ENCODE data around the gene STK16.
"Not testable (repeated sequence)": the region's sequence is repeated elsewhere in the genome, so short reads cannot be mapped to it uniquely, and the experiment has no call there.

The STK16 gene

GRCh38 chr2:219258942-219259341, 13.7 kb downstream of the STK16 start:
- H3K36me3 ChIP-seq (ENCODE audit: control insufficient read depth, insufficient read depth, low read length); H2BK120ac ChIP-seq (ENCODE audit: low read depth, low read length); H4K5ac ChIP-seq (ENCODE audit: low read length); H3K4me3 ChIP-seq (ENCODE audit: low read length); H4K8ac ChIP-seq (ENCODE audit: low read depth, low read length); H3K27ac ChIP-seq (ENCODE audit: low read depth, low read length); H2AK5ac ChIP-seq (ENCODE audit: low read length); H2BK15ac ChIP-seq (replicated peaks; ENCODE audit: low read depth); H3K4ac ChIP-seq (ENCODE audit: low read depth, low read length); H3K9ac ChIP-seq (ENCODE audit: low read length); H3K4me1 ChIP-seq (ENCODE audit: control insufficient read depth, low read depth, low read length); H3K79me2 ChIP-seq (ENCODE audit: control insufficient read depth, insufficient read depth, low read length); H3K56ac ChIP-seq (ENCODE audit: low read length); H3K79me1 ChIP-seq (ENCODE audit: low read length); DNase-seq; H2BK5ac ChIP-seq (ENCODE audit: low read length); H3K18ac ChIP-seq (ENCODE audit: low read length); H3K4me2 ChIP-seq (ENCODE audit: low read length); H3K23ac ChIP-seq (ENCODE audit: low read length): not testable (repeated sequence)
- H3K27me3 ChIP-seq (ENCODE audit: insufficient read depth, low read length, poor library complexity) = peaks cover 16% of the 10 kb centered on the region
- no CpG with 5 or more reads among the region's 10 CpGs for WGBS (ENCODE audit: extremely low coverage, insufficient coverage, low lambda C conversion rate)

- no CpG with 5 or more reads among the region's 5 CpGs for WGBS (ENCODE audit: extremely low coverage, insufficient coverage, low lambda C conversion rate)
- Histone ChIP-seq H3K4ac (ENCODE audit: low read depth, low read length) (no peak overlapping the region), H3K23ac (ENCODE audit: low read length) (no peak overlapping the region), H3K56ac (ENCODE audit: low read length) (no peak overlapping the region), H3K9ac (ENCODE audit: low read length) (no peak overlapping the region), H4K8ac (ENCODE audit: low read depth, low read length) (no peak overlapping the region), H3K4me2 (ENCODE audit: low read length) (no peak overlapping the region), H4K5ac (ENCODE audit: low read length) (no peak overlapping the region), H3K27me3 (ENCODE audit: insufficient read depth, low read length, poor library complexity) (peaks cover under 1% of the 10 kb centered on the region), H2AK5ac (ENCODE audit: low read length) (no peak overlapping the region), H3K4me1 (ENCODE audit: control insufficient read depth, low read depth, low read length) (no peaks in the 10 kb centered on the region), H3K36me3 (ENCODE audit: control insufficient read depth, insufficient read depth, low read length) (no peaks in the 10 kb centered on the region), H2BK5ac (ENCODE audit: low read length) (no peak overlapping the region), H3K4me3 (ENCODE audit: low read length) (no peak overlapping the region), H3K18ac (ENCODE audit: low read length) (no peak overlapping the region), H2BK15ac (replicated peaks; ENCODE audit: low read depth) (no peak overlapping the region), H2BK120ac (ENCODE audit: low read depth, low read length) (no peak overlapping the region), H3K79me1 (ENCODE audit: low read length) (no peaks in the 10 kb centered on the region), H3K79me2 (ENCODE audit: control insufficient read depth, insufficient read depth, low read length) (no peaks in the 10 kb centered on the region), H3K27ac (ENCODE audit: low read depth, low read length) (no peak overlapping the region)
- DNase-seq = no peak
Observed at GRCh38 chr2:219261024-219261855, 16.0 kb downstream of the STK16 start.

- no peak overlapping the region for H4K8ac ChIP-seq (ENCODE audit: low read depth, low read length)
- H3K9ac ChIP-seq (ENCODE audit: low read length) = no peak overlapping the region
- DNase-seq = no peak
- H3K4ac ChIP-seq (ENCODE audit: low read depth, low read length) = no peak overlapping the region
- no peak overlapping the region for H3K23ac ChIP-seq (ENCODE audit: low read length)
- H2AK5ac ChIP-seq (ENCODE audit: low read length) = no peak overlapping the region
- H3K4me2 ChIP-seq (ENCODE audit: low read length) = no peak overlapping the region
- no peaks in the 10 kb centered on the region for H3K4me1 ChIP-seq (ENCODE audit: control insufficient read depth, low read depth, low read length)
- no peak overlapping the region for H3K27ac ChIP-seq (ENCODE audit: low read depth, low read length)
- no peak overlapping the region for H2BK15ac ChIP-seq (replicated peaks; ENCODE audit: low read depth)
- no peaks in the 10 kb centered on the region for H3K79me1 ChIP-seq (ENCODE audit: low read length)
- H2BK5ac ChIP-seq (ENCODE audit: low read length) = no peak overlapping the region
- H3K4me3 ChIP-seq (ENCODE audit: low read length) = no peak overlapping the region
- no peaks in the 10 kb centered on the region for H3K27me3 ChIP-seq (ENCODE audit: insufficient read depth, low read length, poor library complexity)
- H2BK120ac ChIP-seq (ENCODE audit: low read depth, low read length) = no peak overlapping the region
- no peaks in the 10 kb centered on the region for H3K79me2 ChIP-seq (ENCODE audit: control insufficient read depth, insufficient read depth, low read length)
- no peak overlapping the region for H3K56ac ChIP-seq (ENCODE audit: low read length)
- no peak overlapping the region for H3K18ac ChIP-seq (ENCODE audit: low read length)
- no peak overlapping the region for H4K5ac ChIP-seq (ENCODE audit: low read length)
- WGBS (ENCODE audit: extremely low coverage, insufficient coverage, low lambda C conversion rate) = no CpG with 5 or more reads among the region's 5 CpGs
- no peaks in the 10 kb centered on the region for H3K36me3 ChIP-seq (ENCODE audit: control insufficient read depth, insufficient read depth, low read length)
Observed at GRCh38 chr2:219266232-219266631, 21.0 kb downstream of the STK16 start.

- Histone ChIP-seq H2BK120ac (ENCODE audit: low read depth, low read length) (no peak overlapping the region), H3K9ac (ENCODE audit: low read length) (no peak overlapping the region), H3K4ac (ENCODE audit: low read depth, low read length) (no peak overlapping the region), H3K4me2 (ENCODE audit: low read length) (no peak overlapping the region), H3K56ac (ENCODE audit: low read length) (no peak overlapping the region), H3K27me3 (ENCODE audit: insufficient read depth, low read length, poor library complexity) (no peaks in the 10 kb centered on the region), H2BK15ac (replicated peaks; ENCODE audit: low read depth) (no peak overlapping the region), H3K4me3 (ENCODE audit: low read length) (no peak overlapping the region), H3K27ac (ENCODE audit: low read depth, low read length) (no peak overlapping the region), H3K23ac (ENCODE audit: low read length) (peak overlapping the region; percentile 99), H4K5ac (ENCODE audit: low read length) (no peak overlapping the region), H4K8ac (ENCODE audit: low read depth, low read length) (no peak overlapping the region), H3K4me1 (ENCODE audit: control insufficient read depth, low read depth, low read length) (no peaks in the 10 kb centered on the region), H3K18ac (ENCODE audit: low read length) (no peak overlapping the region), H2BK5ac (ENCODE audit: low read length) (no peak overlapping the region), H3K79me1 (ENCODE audit: low read length) (no peaks in the 10 kb centered on the region), H2AK5ac (ENCODE audit: low read length) (no peak overlapping the region), H3K79me2 (ENCODE audit: control insufficient read depth, insufficient read depth, low read length) (no peaks in the 10 kb centered on the region), H3K36me3 (ENCODE audit: control insufficient read depth, insufficient read depth, low read length) (no peaks in the 10 kb centered on the region)
- no peak for DNase-seq
- no CpG with 5 or more reads among the region's 1 CpG for WGBS (ENCODE audit: extremely low coverage, insufficient coverage, low lambda C conversion rate)
Observed at GRCh38 chr2:219266886-219267285, 21.6 kb downstream of the STK16 start.

- no CpG with 5 or more reads among the region's 2 CpGs for WGBS (ENCODE audit: extremely low coverage, insufficient coverage, low lambda C conversion rate)
- Histone ChIP-seq H3K27me3 (ENCODE audit: insufficient read depth, low read length, poor library complexity) (no peaks in the 10 kb centered on the region), H3K4me3 (ENCODE audit: low read length) (no peak overlapping the region)
Observed at GRCh38 chr2:219268294-219268693, 23.0 kb downstream of the STK16 start.

More at GRCh38 chr2:219268294-219268693, 23.0 kb downstream of the STK16 start:
- Histone ChIP-seq H3K9ac (ENCODE audit: low read length) (no peak overlapping the region), H3K18ac (ENCODE audit: low read length) (no peak overlapping the region), H2BK120ac (ENCODE audit: low read depth, low read length) (no peak overlapping the region), H4K8ac (ENCODE audit: low read depth, low read length) (no peak overlapping the region), H3K36me3 (ENCODE audit: control insufficient read depth, insufficient read depth, low read length) (no peaks in the 10 kb centered on the region), H3K27ac (ENCODE audit: low read depth, low read length) (no peak overlapping the region), H3K56ac (ENCODE audit: low read length) (no peak overlapping the region), H3K4me1 (ENCODE audit: control insufficient read depth, low read depth, low read length) (no peaks in the 10 kb centered on the region), H3K23ac (ENCODE audit: low read length) (no peak overlapping the region), H3K4me2 (ENCODE audit: low read length) (no peak overlapping the region), H2BK15ac (replicated peaks; ENCODE audit: low read depth) (no peak overlapping the region), H3K79me1 (ENCODE audit: low read length) (no peaks in the 10 kb centered on the region), H2BK5ac (ENCODE audit: low read length) (no peak overlapping the region), H3K79me2 (ENCODE audit: control insufficient read depth, insufficient read depth, low read length) (no peaks in the 10 kb centered on the region), H4K5ac (ENCODE audit: low read length) (no peak overlapping the region), H3K4ac (ENCODE audit: low read depth, low read length) (no peak overlapping the region), H2AK5ac (ENCODE audit: low read length) (no peak overlapping the region)
- DNase-seq = no peak

Data from mesendoderm (in vitro differentiated cells).